HCT116 (cell line): Measurements from ENCODE around the gene THEMIS.

ENCODE experiments used
- CBX3 ChIP-seq: IDR thresholded peaks from 2 replicates; pipeline ENCODE4 v1.6.1; 2012; ENCODE audit warnings: low read depth
- CTCF ChIP-seq, 3 experiments: fragments of 200-600 bp in 1 of 3; sonication (generic) in 1 of 3; IDR thresholded peaks in 2 of 3; conservative IDR thresholded peaks in 1 of 3; 2 replicates each; pipeline ENCODE4 v1.5.1; 2012 to 2017; ENCODE audit warnings: low read depth in 2 of 3, low read length in 2 of 3, antibody characterized with exemption in 1 of 3, borderline replicate concordance in 1 of 3, control low read depth in 1 of 3, mild to moderate bottlenecking in 1 of 3, mixed read lengths in 1 of 3, mixed run types in 1 of 3, moderate library complexity in 1 of 3; ENCODE audit not compliant: insufficient read depth in 1 of 3
- EZH2 ChIP-seq: fragments of 200-600 bp; sonication (generic); IDR thresholded peaks from 2 replicates; pipeline ENCODE4 v1.6.1; 2017; ENCODE audit warnings: antibody characterized with exemption, mixed run types
- EZH2phosphoT487 ChIP-seq: fragments of 200-600 bp; IDR thresholded peaks from 2 replicates; pipeline ENCODE4 v1.6.1; 2018; ENCODE audit warnings: antibody characterized with exemption, borderline replicate concordance
- JUND ChIP-seq: IDR thresholded peaks from 2 replicates; pipeline ENCODE4 v1.6.1; 2012
- MAX ChIP-seq: IDR thresholded peaks from 2 replicates; pipeline ENCODE4 v1.6.1; 2012
- POLR2A ChIP-seq: IDR thresholded peaks from 2 replicates; pipeline ENCODE4 v1.7.0; 2011; ENCODE audit warnings: borderline replicate concordance; ENCODE audit not compliant: insufficient read depth, insufficient read length; ENCODE audit errors: extremely low read depth
- RAD21 ChIP-seq: IDR thresholded peaks from 2 replicates; pipeline ENCODE4 v1.6.1; 2012; ENCODE audit warnings: low read depth, mild to moderate bottlenecking
- REST ChIP-seq: IDR thresholded peaks from 2 replicates; pipeline ENCODE4 v1.6.1; 2012; ENCODE audit warnings: low read depth
- SIN3A ChIP-seq: IDR thresholded peaks from 2 replicates; pipeline ENCODE4 v1.6.1; 2012; ENCODE audit warnings: low read depth
- SP1 ChIP-seq: IDR thresholded peaks from 2 replicates; pipeline ENCODE4 v1.6.1; 2012; ENCODE audit warnings: low read depth
- YY1 ChIP-seq: IDR thresholded peaks from 2 replicates; pipeline ENCODE4 v1.6.1; 2011; ENCODE audit warnings: low read length, low read depth, moderate library complexity, mild to moderate bottlenecking; ENCODE audit not compliant: insufficient replicate concordance; ENCODE audit errors: extremely low read depth
- ZBTB33 ChIP-seq: IDR thresholded peaks from 2 replicates; pipeline ENCODE4 v1.6.1; 2011; ENCODE audit warnings: mild to moderate bottlenecking, low read length, moderate library complexity; ENCODE audit not compliant: insufficient replicate concordance; ENCODE audit errors: extremely low read depth
- ZFX ChIP-seq: fragments of 450-650 bp; IDR thresholded peaks from 2 replicates; pipeline ENCODE4 v1.6.1; 2017

- TF ChIP-seq JUND (no peak), POLR2A (no peak), CTCF (IDR thresholded peaks at IDR 0.05 in 2 of 3, conservative IDR thresholded peaks at IDR 0.05 in 1 of 3; ENCODE audit: borderline replicate concordance in 1 of 3, insufficient read depth in 1 of 3, low read depth in 2 of 3, low read length in 2 of 3) (no peak), EZH2 (no peak), RAD21 (no peak), ZBTB33 (no peak), REST (no peak), MAX (no peak), SIN3A (no peak), ZFX (no peak), EZH2phosphoT487 (no peak), SP1 (no peak), CBX3 (no peak), YY1 (no peak)
Measured at GRCh38 chr6:127732927-127733326, 167.9 kb downstream of the THEMIS start.
